Left ventricle myocardium inferior (tissue), 1 donor: ENCODE measurements around the gene PPP2R3B. TPM values are rescaled to one million over a fixed set of nuclear protein-coding genes. Genes with fewer than 3 reads are reported as not detected.
A peak's percentile ranks its signal among the peaks of the same experiment; 100 is the strongest.

ENCODE experiments used
- DNase-seq: peaks from one replicate; pipeline ENCODE4 v3.0.0-alpha.2; 2020
- H3K27ac ChIP-seq: fragments of 200-600 bp; replicated peaks from 2 replicates; pipeline ENCODE4 v1.8.0; 2021
- H3K27me3 ChIP-seq: fragments of 200-600 bp; 2 replicates; pipeline ENCODE4 v1.8.0; 2021; ENCODE audit warnings: low read depth
- H3K36me3 ChIP-seq: fragments of 200-600 bp; 2 replicates; pipeline ENCODE4 v1.8.0; 2021
- H3K4me1 ChIP-seq: fragments of 200-600 bp; 2 replicates; pipeline ENCODE4 v1.8.0; 2021
- H3K4me3 ChIP-seq: fragments of 200-600 bp; 2 replicates; pipeline ENCODE4 v1.8.0; 2021; ENCODE audit warnings: mild to moderate bottlenecking, moderate library complexity
- H3K9me3 ChIP-seq: fragments of 200-600 bp; replicated peaks from 2 replicates; pipeline ENCODE4 v1.8.0; 2021
- CTCF ChIP-seq: fragments of 200-600 bp; IDR thresholded peaks from 2 replicates; pipeline ENCODE4 v1.8.0; 2021; ENCODE audit warnings: antibody characterized with exemption, mild to moderate bottlenecking, borderline replicate concordance
- intact Hi-C: fragments of 100-400 bp; cut with micrococcal nuclease; formaldehyde crosslinking; loops from one replicate; pipeline ENCODE4 v1.11.0; 2022
- total RNA-seq: library from RNA; stranded (reverse); fragmentation: NEBNext Ultra II Directional; extraction: Animal tissue kit (Norgen Biotek cat#: 25700); gene quantifications from one replicate; pipeline ENCODE4 v1.2.1, GENCODE V29; 2021
- donor health status: DM: no; HTN: yes; CAD: no; lungs with severe emphysema.

Gene PPP2R3B
- total RNA-seq, 1 donor from 2014 or later = 170 TPM

GRCh38 chrX:345020-345925, 41.4 kb downstream of the PPP2R3B start:
- DNase-seq = peak; percentile 10
- no peak overlapping the region for H3K27ac ChIP-seq
- intact Hi-C loops = no loop called here

GRCh38 chrX:344371-344901, 42.3 kb downstream of the PPP2R3B start:
- no peaks in the 10 kb centered on the region for H3K9me3 ChIP-seq
- peak; percentile 7 for DNase-seq
- TF ChIP-seq CTCF = no peak

More at GRCh38 chrX:345020-345925, 41.4 kb downstream of the PPP2R3B start:
- Histone ChIP-seq H3K36me3 (peaks cover 30% of the 10 kb centered on the region), H3K4me3 (no peak overlapping the region), H3K4me1 (peaks cover 21% of the 10 kb centered on the region), H3K27me3 (no peaks in the 10 kb centered on the region), H3K9me3 (no peaks in the 10 kb centered on the region)
- TF ChIP-seq CTCF = no peak

GRCh38 chrX:341541-342101, 45.1 kb downstream of the PPP2R3B start:
- H3K4me3 ChIP-seq = no peak overlapping the region
- H3K36me3 ChIP-seq = peaks cover 50% of the 10 kb centered on the region
- intact Hi-C loops = no loop called here
- TF ChIP-seq CTCF = no peak
- no peaks in the 10 kb centered on the region for H3K9me3 ChIP-seq
- no peaks in the 10 kb centered on the region for H3K4me1 ChIP-seq
- peak; percentile 11 for DNase-seq
- no peaks in the 10 kb centered on the region for H3K27me3 ChIP-seq
- no peak overlapping the region for H3K27ac ChIP-seq

More at GRCh38 chrX:344371-344901, 42.3 kb downstream of the PPP2R3B start:
- Histone ChIP-seq H3K27ac (no peak overlapping the region), H3K36me3 (peaks cover 30% of the 10 kb centered on the region), H3K27me3 (no peaks in the 10 kb centered on the region), H3K4me3 (no peak overlapping the region), H3K4me1 (peaks cover 13% of the 10 kb centered on the region)
- intact Hi-C loops = no loop called here

GRCh38 chrX:340641-341423, 45.9 kb downstream of the PPP2R3B start:
- DNase-seq = peak; percentile 11

More at GRCh38 chrX:340641-341423, 45.9 kb downstream of the PPP2R3B start:
- Histone ChIP-seq H3K27me3 (no peaks in the 10 kb centered on the region), H3K36me3 (peaks cover 52% of the 10 kb centered on the region), H3K9me3 (no peaks in the 10 kb centered on the region), H3K4me1 (no peaks in the 10 kb centered on the region), H3K27ac (no peak overlapping the region), H3K4me3 (no peak overlapping the region)
- no peak for TF ChIP-seq CTCF
- intact Hi-C loops = no loop called here
